ENCODE results near the gene DAP.

DNA sequence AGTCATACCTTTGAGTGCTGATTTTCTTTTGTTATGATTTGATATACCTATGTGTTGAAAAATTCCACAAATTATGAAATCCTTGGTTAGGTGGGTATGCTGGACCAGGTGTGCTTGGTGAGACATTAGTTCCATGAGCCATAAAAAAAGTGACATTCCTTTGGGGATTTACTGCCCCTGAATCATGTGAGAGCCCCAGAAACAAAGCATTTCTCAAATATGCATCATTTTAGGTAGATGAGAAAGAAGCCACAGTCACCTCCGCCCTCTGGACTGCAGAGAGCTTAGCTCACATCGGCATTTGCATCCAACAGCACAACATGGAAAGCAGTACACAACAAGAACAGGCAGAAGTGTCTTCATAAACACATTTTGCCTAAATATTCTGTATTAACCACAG is 55.3 kb downstream of the DAP start:
- TF ChIP-seq, protein P1, sequence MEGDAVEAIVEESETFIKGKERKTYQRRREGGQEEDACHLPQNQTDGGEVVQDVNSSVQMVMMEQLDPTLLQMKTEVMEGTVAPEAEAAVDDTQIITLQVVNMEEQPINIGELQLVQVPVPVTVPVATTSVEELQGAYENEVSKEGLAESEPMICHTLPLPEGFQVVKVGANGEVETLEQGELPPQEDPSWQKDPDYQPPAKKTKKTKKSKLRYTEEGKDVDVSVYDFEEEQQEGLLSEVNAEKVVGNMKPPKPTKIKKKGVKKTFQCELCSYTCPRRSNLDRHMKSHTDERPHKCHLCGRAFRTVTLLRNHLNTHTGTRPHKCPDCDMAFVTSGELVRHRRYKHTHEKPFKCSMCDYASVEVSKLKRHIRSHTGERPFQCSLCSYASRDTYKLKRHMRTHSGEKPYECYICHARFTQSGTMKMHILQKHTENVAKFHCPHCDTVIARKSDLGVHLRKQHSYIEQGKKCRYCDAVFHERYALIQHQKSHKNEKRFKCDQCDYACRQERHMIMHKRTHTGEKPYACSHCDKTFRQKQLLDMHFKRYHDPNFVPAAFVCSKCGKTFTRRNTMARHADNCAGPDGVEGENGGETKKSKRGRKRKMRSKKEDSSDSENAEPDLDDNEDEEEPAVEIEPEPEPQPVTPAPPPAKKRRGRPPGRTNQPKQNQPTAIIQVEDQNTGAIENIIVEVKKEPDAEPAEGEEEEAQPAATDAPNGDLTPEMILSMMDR (IDR thresholded peaks at IDR 0.05), result no peak
- no peak for TF ChIP-seq POLR2AphosphoS5 (IDR thresholded peaks at IDR 0.05)
